ENCODE data around the gene KRTAP3-2.

Gene KRTAP3-2

DNA sequence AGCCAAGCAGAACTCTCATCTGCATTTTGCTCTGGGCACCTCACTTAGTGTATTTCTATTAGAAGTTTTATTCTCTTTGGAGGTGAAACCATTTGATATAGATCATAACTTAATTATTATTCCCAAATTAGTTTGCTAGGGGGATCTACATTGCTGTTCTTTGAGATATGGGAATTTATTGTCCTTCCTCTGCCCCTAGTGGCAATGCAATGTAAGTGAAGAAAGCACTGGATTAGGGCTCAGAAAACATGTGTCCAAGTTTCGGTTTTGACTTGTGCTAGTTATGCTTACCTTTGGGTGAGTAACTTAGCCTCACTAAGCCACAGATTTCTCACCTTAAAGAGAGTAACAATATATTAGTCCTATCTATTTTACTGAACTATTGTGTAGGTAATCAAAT, 35.9 kb downstream of the KRTAP3-2 start:
- DNase-seq (ENCODE audit: low spot score), result peak; percentile 13

DNA sequence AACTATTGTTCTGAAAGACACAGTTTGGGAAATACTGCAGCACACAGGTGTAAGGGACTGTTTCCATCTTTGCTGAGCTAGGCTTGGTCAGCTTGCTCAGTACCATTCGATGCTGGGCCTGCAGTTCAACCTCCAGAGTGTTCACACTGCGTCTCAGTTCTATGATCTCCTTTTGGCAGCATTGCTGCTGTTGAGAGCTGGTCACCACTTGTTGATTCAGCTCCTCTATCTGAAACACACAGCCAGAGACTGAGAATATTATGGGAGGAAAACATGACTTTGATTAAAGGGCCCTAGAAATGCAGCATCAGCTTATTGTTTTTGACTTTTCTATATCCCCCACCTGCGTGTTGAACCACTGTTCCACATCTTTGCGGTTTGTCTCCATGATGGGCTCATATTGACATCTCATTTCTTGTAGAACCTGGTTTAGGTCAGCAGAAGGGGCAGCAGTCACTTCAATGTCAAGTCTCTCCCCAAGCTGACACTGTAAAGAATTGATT, 37.6 kb downstream of the KRTAP3-2 start:
- no peak for DNase-seq (ENCODE audit: low spot score)

DNA sequence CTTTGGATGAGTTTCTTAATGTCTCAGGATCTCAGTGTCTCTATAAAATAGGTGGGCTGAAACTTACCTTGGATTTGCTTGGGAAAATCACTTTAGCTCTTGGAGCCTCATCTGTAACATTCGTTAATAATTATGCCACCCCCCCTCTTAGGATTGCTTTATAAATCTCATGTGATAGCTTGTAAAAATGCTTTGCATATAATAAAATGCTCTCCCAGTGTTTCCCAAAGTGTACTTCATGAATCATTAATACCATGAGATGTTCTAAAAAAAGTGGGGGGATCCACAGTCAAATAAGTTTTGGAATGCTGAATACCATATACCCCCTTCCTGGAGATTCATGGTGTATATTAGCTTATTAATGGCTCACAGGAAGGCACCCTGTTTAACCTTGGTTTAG, 38.1 kb downstream of the KRTAP3-2 start:
- DNase-seq (ENCODE audit: low spot score), result no peak

DNA sequence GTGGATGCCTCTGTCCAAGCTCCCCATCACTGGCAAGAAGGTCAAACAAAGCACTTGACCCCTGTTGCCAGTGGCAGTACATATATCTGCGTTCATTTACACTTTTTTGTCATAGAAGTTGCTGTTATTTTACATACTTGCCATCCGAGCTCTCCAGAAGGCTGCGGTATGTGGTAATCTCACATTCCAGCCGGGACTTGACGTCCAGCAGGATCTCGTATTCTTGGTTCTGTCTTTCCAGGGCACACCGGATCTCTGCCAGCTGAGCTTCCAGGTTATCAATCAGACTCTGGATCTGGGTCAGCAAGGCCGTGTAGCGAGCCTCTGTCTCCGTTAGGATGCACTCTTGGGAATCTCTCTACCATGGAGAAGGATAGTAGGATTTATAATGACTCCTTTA, 39.6 kb downstream of the KRTAP3-2 start:
- no peak for DNase-seq (ENCODE audit: low spot score)

DNA sequence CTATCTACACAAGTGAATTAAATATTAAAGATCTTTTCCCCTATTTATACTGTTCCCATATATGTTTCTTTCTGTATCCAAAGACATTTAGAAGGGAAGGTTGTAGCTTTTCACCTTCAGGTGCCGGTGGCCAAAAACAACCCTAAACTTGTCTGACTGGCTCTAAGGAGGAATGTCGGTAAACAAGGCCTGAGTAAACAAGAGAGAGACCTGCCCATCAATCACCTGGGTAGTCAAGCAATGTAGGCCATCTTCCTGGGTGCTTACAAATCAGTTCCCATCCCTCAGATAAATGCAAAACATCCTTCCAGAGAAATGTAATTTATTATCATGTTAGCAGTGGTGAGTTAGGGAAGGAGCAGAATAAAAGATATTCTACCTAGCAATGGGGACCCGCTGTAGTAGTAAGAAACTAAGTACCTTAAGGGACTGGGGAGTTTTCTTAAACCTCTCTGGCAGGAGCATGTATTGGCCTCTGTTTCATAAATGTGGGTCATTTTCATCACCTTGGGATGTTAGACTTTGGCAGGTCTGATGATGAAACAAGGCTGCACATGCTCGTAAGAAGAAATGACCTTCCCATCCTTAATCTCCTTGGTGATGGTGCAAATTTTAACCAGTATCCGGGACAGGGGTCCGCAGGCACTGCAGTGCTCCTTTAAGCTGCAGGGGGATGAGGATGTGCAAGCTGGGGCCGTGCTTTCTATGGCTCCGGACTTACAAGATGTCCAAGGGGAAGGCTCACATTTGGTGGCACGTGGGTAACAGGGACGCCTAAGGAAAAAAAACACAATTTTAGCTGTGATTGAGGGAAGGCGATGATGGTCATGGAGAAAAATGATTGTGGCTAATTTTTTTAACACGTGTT, 41.4 kb downstream of the KRTAP3-2 start:
- no peak for DNase-seq (ENCODE audit: low spot score)

DNA sequence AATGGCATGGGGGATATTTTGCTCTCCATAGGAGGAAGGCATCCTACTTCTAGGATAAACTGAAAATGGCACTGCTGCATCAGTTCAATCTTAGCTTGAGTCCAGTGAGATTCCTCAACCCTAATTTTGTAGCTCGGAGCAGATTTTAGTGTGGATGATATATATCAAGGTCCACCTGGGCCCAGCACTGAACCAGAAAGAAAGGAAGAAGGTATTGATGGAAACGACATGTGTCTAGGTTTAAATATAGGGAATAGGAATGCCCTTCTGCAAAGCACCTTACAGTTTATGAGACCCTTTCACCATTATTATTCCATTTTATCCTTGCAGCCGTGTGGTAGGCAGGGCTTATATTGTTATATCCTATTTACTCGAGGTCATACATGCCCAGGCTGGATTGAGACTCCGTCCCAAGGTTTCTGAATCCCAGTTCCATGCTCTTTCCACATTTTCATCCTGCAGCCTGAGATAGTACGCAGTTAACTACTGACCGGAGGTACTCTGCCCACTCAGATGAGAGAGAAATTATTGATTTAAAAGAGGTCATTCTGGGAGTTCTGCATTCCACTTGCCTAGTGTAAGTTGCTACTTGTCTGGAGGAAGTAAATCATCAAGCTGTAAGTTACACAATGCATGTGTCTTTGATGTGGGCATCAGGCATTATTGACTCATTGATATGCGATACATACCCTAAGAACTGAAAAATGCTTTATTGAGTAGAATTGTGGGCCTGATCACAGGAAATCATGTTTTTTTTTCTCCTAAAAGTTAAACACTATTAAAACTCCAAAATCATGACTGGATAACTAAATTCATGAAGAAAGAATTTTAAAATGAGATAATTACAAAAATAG, 43.1 kb downstream of the KRTAP3-2 start:
- no peak for DNase-seq (ENCODE audit: low spot score)

DNA sequence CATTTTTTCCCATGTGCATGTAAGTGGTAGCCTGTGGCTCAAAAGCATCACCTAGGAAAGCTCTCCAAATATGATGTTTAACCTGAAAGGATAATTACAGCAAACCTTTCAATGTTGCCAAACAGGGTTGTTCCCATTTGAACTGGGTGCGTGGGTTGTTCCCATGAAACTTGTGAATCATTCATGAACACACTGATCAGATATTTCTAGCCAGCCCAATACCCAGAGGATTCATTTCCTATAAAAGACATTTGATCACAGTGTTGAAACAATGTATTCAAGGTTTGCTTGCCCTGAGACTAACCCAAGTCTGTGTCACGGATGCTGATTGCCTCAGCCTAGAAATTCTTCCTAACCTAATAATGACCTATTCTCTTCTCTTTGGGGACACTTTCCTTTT, 45.8 kb downstream of the KRTAP3-2 start:
- no peak for DNase-seq (ENCODE audit: low spot score)

DNA sequence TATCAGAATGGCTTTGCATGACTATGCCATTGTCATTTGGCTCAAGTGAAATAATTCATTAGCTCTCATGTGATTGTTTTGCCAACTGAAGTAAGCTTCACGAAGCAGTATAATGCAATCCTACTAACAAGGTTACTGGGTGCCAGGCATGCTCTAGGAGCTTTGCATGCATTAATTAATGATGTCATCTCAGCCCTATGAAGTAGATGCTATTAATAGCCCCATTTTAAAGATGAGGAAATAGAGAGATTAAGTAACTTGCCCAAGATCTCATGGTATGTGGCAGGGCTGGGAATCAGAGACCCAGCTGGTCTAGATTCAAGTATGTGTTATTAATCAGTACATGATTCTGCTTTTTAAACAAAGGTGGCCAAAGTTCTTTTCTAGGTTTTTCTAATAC, 47.0 kb downstream of the KRTAP3-2 start:
- DNase-seq (ENCODE audit: low spot score), result no peak

DNA sequence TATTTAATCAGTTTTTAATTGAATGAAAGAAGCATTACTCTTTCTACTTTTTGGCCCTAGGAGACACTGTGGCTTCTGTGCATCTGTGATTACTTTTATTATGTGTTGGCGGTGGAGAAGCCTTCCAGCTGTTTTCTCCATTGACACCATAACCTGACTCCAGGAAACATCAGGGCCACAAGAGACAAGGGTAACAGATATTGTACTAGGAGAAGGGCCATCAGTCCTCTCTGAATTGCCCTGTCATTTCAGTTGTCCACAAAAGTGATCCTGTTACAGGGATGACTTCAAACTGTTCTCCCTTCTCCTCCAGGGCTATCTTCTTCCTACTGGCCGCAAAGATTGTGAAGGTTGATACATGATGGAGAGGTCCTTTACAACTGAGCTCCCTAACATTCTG, 47.6 kb downstream of the KRTAP3-2 start:
- DNase-seq (ENCODE audit: low spot score), result no peak

DNA sequence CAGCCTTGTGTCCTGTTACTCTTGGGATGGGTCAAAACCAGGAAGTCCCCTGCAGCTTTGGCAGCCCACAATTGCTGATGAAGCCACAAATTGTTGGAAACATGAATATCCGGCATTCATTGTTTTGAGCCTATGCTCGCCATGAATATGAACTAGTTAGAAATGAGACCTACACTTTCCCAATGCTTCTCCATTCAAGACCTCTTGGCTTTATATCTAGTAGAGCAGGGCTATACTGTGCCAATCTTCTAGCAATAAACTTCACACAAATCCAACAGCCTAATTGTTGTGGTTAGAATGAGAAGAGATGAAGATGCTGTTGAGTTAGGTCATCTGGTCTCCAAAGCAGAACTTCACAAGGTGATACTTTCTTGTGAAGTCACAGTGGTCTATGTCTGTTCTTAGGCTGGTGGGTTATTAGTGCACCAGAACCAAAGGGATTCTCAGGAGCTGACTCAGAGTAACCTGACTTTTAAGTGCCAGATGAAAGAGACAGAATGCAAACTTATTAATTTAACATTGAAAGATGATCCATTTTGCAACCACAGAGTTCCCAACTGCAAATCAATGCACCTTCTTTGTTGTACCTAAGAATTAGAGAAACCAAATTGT, 48.6 kb downstream of the KRTAP3-2 start:
- no peak for DNase-seq (ENCODE audit: low spot score)

DNA sequence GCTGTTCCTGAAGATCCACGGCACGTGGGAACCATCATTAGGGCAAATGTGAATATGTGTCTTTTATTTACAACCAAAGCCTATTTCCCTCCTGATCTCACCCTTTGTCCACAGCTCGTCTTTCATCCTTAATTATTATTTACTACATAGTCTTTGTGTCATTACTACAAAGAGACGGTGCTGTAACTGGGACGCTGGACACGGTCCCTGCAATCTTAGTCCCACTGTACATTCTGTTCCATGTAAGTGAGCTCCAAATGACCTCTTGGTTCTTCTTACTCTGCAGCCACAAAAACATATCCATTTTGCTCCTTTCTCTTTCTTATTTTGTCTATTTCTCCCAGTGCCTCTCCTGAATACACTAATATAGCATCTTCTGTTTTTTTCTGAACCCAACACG, 49.5 kb downstream of the KRTAP3-2 start:
- no peak for DNase-seq (ENCODE audit: low spot score)

DNA sequence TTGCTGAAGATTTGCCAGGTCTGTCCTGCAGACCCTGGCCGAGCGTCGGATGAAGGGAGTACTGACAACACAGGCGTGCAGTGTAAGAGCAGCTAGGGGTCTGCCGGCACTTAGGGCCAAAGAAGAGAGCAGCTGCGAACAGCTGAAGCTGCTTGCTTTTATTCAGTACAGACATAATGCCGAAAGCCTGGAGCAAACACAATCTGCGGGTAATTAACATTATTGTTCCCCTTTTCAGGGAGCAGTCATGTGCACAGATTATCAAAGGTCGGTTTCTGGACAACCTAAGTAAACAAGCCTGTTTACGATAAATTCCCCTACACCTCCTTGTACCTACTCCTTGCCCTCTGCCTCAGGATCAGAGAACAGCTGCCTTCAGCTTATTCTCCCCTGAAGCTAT, 50.3 kb downstream of the KRTAP3-2 start:
- no peak for DNase-seq (ENCODE audit: low spot score)

Data from activated CD4-positive, alpha-beta T cell treated with anti-CD3 and anti-CD28 coated beads, Interleukin-2, Interleukin-4, amounts not matched to agents 100 ng/mL and 50 ng/mL, durations not matched to agents 16 hours and 8 hours (primary cell).